ENCODE data around the gene MAD1L1.
A peak's percentile ranks its signal among the peaks of the same experiment; 100 is the strongest.
"Not testable (repeated sequence)": the region's sequence is repeated elsewhere in the genome, so short reads cannot be mapped to it uniquely, and the experiment has no call there.

MAD1L1 gene

DNA sequence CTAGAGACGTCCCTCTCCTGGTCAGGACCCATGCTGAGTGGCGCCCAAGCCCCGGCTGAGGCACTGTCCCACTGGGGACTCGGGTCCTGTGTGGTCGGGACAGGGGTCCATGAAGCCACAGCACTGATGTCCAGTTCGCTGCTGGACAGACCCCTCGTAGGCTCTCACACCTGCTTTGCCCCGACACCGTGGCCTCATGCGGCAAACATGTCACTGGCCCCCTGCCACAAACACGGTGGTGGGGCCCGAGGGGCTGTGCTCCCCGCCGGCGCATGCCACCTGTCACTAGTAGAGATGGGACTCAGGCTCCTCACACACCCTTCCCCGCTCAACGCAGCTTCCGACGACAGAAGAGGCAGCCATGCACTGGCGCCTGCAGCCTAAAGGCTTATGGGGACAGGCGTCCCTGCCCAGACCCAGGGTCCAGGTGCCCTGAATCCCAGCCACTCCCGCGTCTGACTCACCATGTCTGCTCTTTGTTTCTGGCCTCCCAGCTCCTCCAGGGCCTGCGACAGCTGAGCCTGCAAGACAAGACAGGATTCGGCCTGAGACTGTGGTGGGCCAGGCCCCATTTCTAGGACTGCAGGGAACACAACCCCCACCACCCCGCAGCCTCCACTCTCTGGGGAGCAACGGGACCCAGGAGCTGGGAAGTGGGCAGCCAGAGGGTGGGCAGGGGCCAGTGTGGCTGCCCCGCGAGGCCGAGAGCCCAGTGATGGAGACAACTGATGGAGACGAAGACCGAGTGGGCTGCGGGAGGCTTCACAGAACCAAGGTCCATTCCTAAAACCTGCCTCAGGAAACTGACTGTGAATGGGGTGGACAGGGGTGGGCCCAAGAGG is 230.9 kb downstream of the MAD1L1 start:
- DNase-seq: peak; percentile 13
- H3K9me3 Mint-ChIP-seq: no peaks in the 10 kb centered on the region
- H3K36me3 Mint-ChIP-seq: no peaks in the 10 kb centered on the region
- CTCF ChIA-PET: no interaction called here
- no peaks in the 10 kb centered on the region for H3K27me3 Mint-ChIP-seq
- H3K4me3 Mint-ChIP-seq: no peak overlapping the region
- no peaks in the 10 kb centered on the region for H3K4me1 Mint-ChIP-seq
- peak overlapping the region; percentile 19 for H3K27ac Mint-ChIP-seq

DNA sequence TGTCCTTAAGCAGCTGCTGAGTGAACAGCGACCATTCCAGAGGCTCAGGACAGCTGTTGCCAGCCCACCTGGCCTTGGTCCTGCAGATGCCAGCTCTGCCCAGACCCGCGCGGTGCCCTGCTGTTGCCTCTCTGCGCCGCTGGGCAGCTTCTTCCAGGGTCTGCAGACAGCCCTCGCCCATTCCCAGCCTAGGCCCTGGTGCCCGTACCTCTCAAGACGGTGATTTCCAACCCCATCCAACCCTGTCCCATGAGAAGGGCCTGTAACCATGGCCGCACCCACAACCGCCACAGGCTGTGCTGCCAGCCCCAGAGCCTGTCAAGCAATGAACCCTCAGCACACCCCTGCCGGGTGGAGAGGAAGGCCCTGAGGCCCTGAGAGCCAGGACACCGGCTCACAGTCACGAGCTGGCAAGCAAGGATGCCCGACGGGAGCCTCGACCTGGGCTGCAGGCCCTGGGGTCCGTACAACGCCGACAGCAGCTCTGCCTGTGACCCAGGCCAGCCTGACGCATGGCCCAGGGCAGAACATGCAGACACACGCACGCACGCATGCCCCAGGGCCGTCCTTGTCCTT is 231.9 kb downstream of the MAD1L1 start:
- CTCF ChIA-PET: no interaction called here
- H3K9me3 Mint-ChIP-seq: no peaks in the 10 kb centered on the region
- H3K27me3 Mint-ChIP-seq: no peaks in the 10 kb centered on the region
- H3K4me1 Mint-ChIP-seq: no peaks in the 10 kb centered on the region
- DNase-seq: no peak
- H3K4me3 Mint-ChIP-seq: no peak overlapping the region
- no peaks in the 10 kb centered on the region for H3K36me3 Mint-ChIP-seq
- H3K27ac Mint-ChIP-seq: no peak overlapping the region

DNA sequence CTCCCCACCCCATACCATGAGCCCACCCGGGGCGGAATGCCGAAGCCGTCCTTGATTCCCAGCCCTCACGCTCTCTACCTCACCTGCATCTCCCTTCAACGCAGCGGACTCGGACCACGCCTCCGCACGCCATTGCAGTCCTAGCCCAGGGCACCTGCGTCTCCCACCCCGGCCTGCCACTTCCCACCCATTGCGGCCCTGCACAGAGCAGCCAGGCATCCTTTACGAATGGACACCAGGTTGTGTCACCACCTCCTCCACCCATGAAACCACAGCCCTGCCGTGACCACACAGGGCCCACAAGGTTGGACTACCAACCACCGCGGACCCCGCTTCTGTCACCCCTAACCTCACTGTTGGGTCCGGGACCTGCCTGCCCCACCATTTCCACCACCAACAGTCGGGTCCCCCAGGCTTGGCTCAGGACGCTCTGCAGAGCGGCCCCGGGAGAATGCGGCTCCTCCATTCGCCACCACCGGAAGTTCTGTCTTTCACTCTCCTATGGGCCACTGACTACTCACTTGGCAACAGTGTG is 232.5 kb downstream of the MAD1L1 start:
- Mint-ChIP-seq H3K36me3 (no peaks in the 10 kb centered on the region), H3K27me3 (no peaks in the 10 kb centered on the region), H3K4me1 (no peaks in the 10 kb centered on the region), H3K4me3 (no peak overlapping the region), H3K27ac (peak overlapping the region; percentile 9), H3K9me3 (no peaks in the 10 kb centered on the region)
- CTCF ChIA-PET: no interaction called here
- no peak for DNase-seq

DNA sequence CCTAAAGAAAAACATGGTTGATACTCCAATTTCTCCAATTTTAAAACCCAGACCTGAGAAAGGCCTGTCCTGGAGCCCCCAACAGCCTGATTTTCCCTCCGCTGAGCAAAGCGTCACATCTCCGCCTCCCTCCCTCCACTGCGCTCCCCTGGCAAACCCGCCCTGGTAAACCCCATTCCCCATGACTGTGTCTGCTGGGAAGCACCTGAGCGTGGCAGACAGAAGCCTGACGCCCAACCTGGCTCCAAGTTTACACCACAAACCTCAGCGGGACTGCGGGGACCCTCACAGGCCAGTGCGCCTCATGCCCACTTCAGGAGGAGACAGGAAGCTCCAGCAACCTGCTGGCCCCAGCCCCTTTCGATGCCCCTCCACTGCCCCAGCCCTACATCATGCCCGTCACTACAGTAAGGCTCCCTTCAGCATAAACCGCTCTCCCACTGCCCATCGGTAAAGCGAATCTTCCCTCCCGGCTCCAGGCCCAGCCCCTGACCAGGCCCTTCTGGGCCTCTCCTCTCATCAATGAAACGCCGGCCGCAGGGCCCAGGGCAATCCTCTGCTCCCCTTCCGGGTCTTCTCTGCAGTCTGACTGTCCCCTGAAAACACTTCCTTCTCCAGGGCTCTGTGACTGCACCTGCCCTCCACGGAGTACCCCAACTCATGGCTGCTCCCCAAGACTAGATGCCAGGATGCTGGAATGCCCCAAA is 233.3 kb downstream of the MAD1L1 start:
- Mint-ChIP-seq H3K4me1 (no peaks in the 10 kb centered on the region), H3K9me3 (no peaks in the 10 kb centered on the region), H3K36me3 (no peaks in the 10 kb centered on the region), H3K27me3 (no peaks in the 10 kb centered on the region), H3K27ac (peak overlapping the region; percentile 12), H3K4me3 (no peak overlapping the region)
- CTCF ChIA-PET: no interaction called here
- DNase-seq: no peak

DNA sequence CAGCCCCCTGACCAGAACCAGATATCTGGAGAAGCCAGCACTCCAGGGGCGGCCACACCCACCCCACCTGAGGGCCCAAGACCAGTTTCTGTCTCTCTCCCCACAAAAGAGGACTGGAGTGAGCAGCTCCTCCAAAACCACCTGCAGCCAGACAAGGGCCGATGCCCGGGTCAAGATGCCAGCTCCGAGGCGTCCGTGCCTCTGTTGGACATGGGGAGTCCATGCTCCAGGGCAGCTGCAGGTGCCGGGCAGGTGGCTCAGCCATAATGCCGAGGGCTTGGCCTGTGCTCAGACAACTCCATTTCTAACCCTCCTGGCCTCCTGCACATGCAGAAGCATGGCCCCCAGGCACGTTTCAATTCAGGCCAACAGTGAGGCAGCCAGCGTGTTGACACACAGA is 234.6 kb downstream of the MAD1L1 start:
- H3K27ac Mint-ChIP-seq: no peak overlapping the region
- CTCF ChIA-PET: no interaction called here
- no peaks in the 10 kb centered on the region for H3K9me3 Mint-ChIP-seq
- DNase-seq: no peak
- no peak overlapping the region for H3K4me3 Mint-ChIP-seq
- H3K4me1 Mint-ChIP-seq: no peaks in the 10 kb centered on the region
- no peaks in the 10 kb centered on the region for H3K36me3 Mint-ChIP-seq
- H3K27me3 Mint-ChIP-seq: no peaks in the 10 kb centered on the region

DNA sequence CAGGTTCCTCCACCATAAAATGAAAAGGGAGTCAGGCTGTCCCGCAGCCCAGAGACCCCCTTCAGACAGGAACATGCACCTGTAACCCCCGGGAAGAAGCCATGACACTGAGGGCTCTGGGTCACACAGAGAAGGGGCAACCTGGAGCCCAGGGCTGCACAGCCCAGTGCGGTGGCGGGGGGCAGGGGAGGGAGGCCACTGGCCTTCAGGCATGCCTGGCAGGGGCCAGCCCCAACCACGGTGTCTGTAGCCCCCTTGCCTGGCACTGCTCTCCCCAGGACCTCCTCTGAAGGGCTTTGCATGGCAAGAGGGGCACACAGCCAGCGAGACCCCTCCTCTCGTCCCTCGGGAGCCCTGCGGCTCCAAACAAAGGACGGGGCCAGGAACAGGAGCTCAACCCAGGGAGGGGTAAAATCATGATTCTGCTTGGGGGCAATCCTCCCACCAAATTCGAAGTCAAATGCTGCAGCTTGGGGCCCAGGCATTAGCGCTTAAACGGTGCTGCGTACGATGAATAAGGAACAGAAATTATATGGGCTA is 235.1 kb downstream of the MAD1L1 start:
- CTCF ChIA-PET: interaction anchor here (0.8 kb wide), 1 partner anchor 18 kb away, joined by 4 read pairs; no protein-coding TSS in a partner anchor
- H3K9me3 Mint-ChIP-seq: no peaks in the 10 kb centered on the region
- no peaks in the 10 kb centered on the region for H3K27me3 Mint-ChIP-seq
- no peak overlapping the region for H3K27ac Mint-ChIP-seq
- no peaks in the 10 kb centered on the region for H3K4me1 Mint-ChIP-seq
- H3K36me3 Mint-ChIP-seq: no peaks in the 10 kb centered on the region
- no peak for DNase-seq
- H3K4me3 Mint-ChIP-seq: no peak overlapping the region

DNA sequence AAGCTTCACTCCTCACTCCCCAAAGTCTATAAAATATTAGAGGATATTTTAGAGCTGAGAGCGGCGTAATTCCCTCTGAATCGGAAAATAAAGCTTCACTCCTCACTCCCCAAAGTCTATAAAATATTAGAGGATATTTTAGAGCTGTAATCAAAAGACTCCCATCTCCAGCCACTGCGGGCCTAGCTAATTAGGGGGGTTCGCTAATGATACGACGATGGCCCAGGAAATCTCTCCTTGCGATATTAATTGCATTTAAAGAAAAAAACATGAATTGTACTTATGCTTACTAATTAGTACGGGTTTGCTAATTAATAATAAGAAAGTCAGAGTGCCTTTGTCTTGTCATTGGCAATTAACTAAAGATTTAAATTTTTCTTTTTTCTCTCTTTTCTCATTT is 235.9 kb downstream of the MAD1L1 start:
- H3K27me3 Mint-ChIP-seq: no peaks in the 10 kb centered on the region
- H3K9me3 Mint-ChIP-seq: no peaks in the 10 kb centered on the region
- H3K27ac Mint-ChIP-seq: no peak overlapping the region
- no peak overlapping the region for H3K4me3 Mint-ChIP-seq
- no peaks in the 10 kb centered on the region for H3K4me1 Mint-ChIP-seq
- no peaks in the 10 kb centered on the region for H3K36me3 Mint-ChIP-seq
- no peak for DNase-seq
- CTCF ChIA-PET: interaction anchor here (0.8 kb wide), 1 partner anchor 19 kb away, joined by 4 read pairs; no protein-coding TSS in a partner anchor

DNA sequence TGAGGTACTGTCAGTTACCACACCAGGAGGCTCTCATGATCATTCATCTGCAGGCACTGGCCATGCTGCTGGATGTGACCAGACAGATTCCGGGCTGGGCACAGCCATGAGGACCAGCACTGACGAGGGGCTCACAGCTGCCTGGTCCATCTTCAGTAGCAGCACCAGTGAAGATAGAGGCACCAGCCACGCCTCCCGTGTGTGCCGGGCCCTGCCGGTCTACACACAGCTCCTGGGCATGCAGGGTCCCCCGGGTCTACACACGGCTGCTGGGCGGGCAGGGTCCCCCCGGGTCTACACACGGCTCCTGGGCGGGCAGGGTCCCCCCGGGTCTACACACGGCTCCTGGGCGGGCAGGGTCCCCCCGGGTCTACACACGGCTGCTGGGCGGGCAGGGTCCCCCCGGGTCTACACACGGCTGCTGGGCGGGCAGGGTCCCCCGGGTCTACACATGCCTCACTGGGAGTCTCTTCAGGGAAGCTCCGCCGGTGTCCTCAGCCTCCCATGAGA is 236.8 kb downstream of the MAD1L1 start:
- H3K27ac Mint-ChIP-seq, H3K4me3 Mint-ChIP-seq, H3K4me1 Mint-ChIP-seq, H3K27me3 Mint-ChIP-seq, DNase-seq, H3K36me3 Mint-ChIP-seq, H3K9me3 Mint-ChIP-seq, CTCF ChIA-PET: not testable (repeated sequence)

DNA sequence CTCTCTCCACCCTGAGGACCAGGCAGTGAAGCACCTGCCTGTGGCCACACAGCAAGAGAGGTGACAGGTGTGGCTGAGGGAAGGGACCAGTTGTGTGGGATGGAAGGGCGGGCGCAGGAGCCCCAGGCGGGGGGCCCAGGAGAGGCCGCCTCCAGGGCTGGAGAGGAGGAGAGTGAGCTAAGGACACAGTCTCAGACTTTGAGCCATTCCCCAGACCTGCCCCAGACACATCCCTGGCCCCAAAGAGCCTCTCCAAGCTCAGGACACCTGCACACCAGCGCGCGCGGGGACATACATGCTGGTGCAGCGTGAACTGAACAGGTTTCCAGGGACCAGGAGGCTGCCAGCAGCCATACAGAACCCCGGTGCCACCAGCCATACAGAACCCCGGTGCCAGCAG is 237.3 kb downstream of the MAD1L1 start:
- no peak for DNase-seq
- Mint-ChIP-seq H3K27ac (no peak overlapping the region), H3K27me3 (no peaks in the 10 kb centered on the region), H3K36me3 (no peaks in the 10 kb centered on the region), H3K4me1 (no peaks in the 10 kb centered on the region), H3K9me3 (no peaks in the 10 kb centered on the region), H3K4me3 (no peak overlapping the region)
- CTCF ChIA-PET: no interaction called here

DNA sequence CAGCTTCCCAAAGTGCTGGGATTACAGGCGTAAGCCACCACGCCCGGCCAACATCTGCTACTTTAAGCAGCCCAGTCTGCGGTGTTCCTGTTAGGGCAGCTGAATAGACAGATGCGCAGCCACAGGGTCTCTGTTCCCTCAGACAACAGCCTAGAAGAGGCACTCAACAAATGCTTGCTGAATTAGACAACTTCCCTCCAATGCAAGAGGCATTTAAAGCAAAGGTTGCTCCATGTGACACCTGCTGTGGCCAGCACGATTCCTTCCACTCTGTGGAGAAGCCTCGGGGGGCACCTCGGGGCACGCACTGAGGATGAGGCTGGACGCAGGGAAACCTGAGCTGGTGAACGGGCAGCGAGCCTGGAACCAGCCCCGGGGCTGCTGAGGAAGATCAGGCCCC is 237.8 kb downstream of the MAD1L1 start:
- DNase-seq: no peak
- CTCF ChIA-PET: no interaction called here
- H3K36me3 Mint-ChIP-seq: no peaks in the 10 kb centered on the region
- H3K27me3 Mint-ChIP-seq: no peaks in the 10 kb centered on the region
- H3K4me1 Mint-ChIP-seq: no peaks in the 10 kb centered on the region
- no peak overlapping the region for H3K27ac Mint-ChIP-seq
- H3K9me3 Mint-ChIP-seq: no peaks in the 10 kb centered on the region
- no peak overlapping the region for H3K4me3 Mint-ChIP-seq

DNA sequence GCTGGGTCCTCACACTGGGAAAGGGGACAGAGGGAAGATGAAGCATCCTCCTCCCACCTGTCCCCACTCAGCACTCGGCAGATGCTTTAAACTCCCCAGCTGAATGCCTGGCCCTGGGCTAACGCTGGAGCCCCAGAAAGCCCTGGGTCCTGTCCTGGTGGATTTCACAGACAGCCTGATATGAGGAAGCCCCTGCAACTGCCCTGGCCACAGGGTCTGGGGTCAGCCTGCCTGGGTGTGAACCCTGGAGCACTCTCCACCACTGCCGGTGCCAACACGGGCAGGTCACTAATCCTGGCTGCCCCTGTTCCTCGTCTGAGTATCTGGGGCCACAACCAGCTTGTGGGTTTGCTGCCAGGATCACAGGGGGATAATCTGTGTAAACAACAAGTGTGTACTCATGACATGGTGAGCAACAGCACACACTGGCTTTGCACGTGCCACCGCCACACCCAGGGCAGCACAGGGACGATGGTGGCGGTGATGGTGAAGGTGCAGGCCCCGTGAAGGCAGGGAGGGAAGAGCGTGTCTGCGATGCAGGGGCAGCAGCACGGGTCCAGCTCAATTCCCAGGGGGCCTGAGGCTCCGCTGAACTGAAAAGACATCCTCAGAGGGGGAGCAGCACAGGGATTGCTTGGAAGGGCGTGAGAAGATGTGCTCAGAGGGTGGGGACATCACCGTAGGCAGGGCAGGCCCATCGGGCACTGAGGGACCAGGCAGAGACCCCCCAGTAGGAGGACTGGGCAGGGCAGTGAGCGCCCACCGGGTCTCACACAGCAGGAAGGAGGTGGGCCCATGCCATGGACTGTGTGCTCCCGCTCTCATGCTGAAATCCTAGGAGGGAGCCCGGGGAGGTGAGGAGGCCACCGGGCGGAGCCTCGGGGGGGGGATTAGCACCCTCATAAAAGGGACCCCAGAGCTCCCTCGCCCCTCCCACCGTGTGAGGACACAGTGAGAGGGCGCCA is 238.7 kb downstream of the MAD1L1 start:
- Mint-ChIP-seq H3K36me3 (no peaks in the 10 kb centered on the region), H3K4me1 (no peaks in the 10 kb centered on the region), H3K4me3 (no peak overlapping the region), H3K27me3 (no peaks in the 10 kb centered on the region), H3K9me3 (no peaks in the 10 kb centered on the region), H3K27ac (no peak overlapping the region)
- no peak for DNase-seq
- CTCF ChIA-PET: no interaction called here

DNA sequence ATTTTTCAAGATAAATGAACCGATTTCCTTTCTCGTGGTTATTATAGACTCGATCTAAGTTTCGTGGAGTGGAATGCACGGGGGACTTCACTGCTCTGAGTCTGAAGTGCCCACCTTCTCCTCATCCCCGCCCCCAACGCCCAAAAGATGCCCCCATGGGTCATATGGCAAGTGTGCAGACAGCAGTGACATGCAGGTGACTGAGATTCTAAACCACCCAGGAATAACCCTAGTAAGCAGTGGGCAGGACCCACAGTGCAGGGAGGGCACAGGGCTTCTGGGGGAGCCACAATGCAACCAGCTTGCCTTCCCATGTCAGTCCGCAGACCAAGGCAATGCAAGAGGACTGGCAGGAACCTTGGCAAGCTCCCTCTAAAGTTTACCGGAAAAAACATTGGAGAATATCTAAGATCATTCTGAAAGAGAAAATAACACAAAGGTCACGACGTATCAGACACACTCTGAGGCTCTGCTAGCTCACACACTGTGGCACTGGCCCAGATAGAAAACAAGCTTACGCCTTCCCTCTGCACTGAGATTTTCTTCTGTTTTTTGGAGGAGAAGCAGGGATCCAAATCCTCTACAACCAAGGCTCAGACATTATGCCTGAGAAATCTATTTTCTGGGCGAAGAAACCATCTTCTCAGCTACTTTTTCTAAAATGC is 239.6 kb downstream of the MAD1L1 start:
- Mint-ChIP-seq H3K4me1 (no peaks in the 10 kb centered on the region), H3K4me3 (no peak overlapping the region), H3K9me3 (no peaks in the 10 kb centered on the region), H3K27me3 (no peaks in the 10 kb centered on the region), H3K36me3 (no peaks in the 10 kb centered on the region), H3K27ac (no peak overlapping the region)
- CTCF ChIA-PET: no interaction called here
- DNase-seq: no peak

DNA sequence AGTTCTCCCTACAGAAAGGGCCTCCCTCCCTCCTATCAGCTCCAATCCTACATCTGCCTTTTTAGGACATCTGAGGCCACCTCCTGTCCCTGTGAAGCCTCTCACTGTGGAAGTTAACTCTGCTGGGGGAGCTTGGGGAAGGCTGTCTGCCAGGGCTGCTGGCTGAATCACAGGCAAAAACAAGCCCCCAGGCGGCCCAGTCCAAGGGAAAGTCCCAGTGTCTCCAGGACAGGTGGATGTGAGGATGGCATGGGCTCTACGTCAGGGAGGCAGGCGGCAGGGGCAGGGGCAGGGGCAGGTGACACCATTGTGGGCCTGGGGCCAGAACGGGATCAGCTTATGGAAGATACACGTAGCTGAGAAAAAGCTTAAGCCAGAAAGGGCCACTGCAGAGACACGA is 240.2 kb downstream of the MAD1L1 start:
- H3K27me3 Mint-ChIP-seq: no peaks in the 10 kb centered on the region
- no peak for DNase-seq
- H3K9me3 Mint-ChIP-seq: no peaks in the 10 kb centered on the region
- H3K36me3 Mint-ChIP-seq: no peaks in the 10 kb centered on the region
- CTCF ChIA-PET: no interaction called here
- no peak overlapping the region for H3K4me3 Mint-ChIP-seq
- H3K4me1 Mint-ChIP-seq: peaks cover 6% of the 10 kb centered on the region
- H3K27ac Mint-ChIP-seq: no peak overlapping the region
